ENCODE data around the gene SPRTN. TPM values are rescaled to one million over a fixed set of nuclear protein-coding genes. Genes with fewer than 3 reads are reported as not detected.

Gene SPRTN
- total RNA-seq, 4 donors from 2014 or later, result 12.1 to 33.4 (median 16.7) TPM

- Histone ChIP-seq H3K4me3 (no peak overlapping the region), H3K4me1 (peaks cover 0 to 66% (median 12%) of the 10 kb centered on the region in 4 donors), H3K9me3 (no peaks in the 10 kb centered on the region), H3K27me3 (no peaks in the 10 kb centered on the region), H3K36me3 (no peaks in the 10 kb centered on the region), H3K27ac (no peak overlapping the region)
- no peak for DNase-seq (ENCODE audit: low spot score in 2 of 2)
- TF ChIP-seq POLR2A (IDR thresholded peaks at IDR 0.05), result no peak
- no peak for TF ChIP-seq CTCF (IDR thresholded peaks at IDR 0.05)
- TF ChIP-seq EP300 (IDR thresholded peaks at IDR 0.05), result no peak
- WGBS, 2 donors, result 78 to 93% methylated on average over 2 of the region's 2 CpGs
Observed at GRCh38 chr1:231404318-231404717, 66.2 kb downstream of the SPRTN start.

Other genes starting within 250 kb of the SPRTN start
- under 1 TPM in 1 of 4 donors, not detected in 3; 0.30 TPM for gene TRIM67, start 176.2 kb upstream of the SPRTN start, total RNA-seq
- 10 to 100 TPM; 21.8 to 38.2 (median 33.3) TPM for gene GNPAT, start 97.1 kb upstream of the SPRTN start, total RNA-seq
- 10 to 100 TPM; 12.6 to 15.7 (median 14.5) TPM for gene EXOC8, start 441 bp upstream of the SPRTN start, total RNA-seq
- gene EGLN1, start 84.0 kb downstream of the SPRTN start, total RNA-seq, result 10 to 100 TPM; 53.2 to 76.7 (median 60.1) TPM
- 10 to 100 TPM; 17.9 to 25.3 (median 22.4) TPM for gene TSNAX, start 190.4 kb downstream of the SPRTN start, total RNA-seq

Measured in tibial nerve (tissue), 4 donors.